Measurements from ENCODE around the gene ACSM3.

DNA sequence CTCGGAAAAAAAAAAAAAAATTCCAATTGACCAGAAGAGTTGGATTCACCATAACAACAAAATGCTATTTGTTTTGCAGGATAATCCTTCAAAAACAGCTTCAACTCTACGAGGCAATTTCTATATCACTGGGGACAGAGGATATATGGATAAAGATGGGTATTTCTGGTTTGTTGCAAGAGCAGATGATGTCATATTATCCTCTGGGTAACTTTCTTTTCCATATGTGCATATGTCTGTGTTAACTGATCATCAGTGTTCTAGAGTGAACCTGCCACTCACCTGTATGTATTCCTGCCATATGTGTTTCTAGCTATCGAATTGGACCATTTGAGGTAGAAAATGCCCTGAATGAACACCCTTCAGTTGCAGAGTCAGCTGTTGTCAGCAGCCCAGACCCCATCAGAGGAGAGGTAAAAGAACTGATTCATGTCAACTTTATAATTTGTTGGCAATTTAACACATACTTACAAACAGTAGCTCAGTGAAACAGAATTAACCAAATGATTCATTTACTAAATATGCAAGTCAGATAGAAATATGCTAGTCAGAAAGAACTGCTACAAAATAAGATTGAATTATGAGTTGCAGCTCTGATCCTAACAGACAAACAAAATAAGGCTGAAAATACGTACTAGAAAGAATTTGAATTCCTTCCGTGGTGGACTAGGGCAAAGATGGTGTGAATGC, 28.3 kb downstream of the ACSM3 start:
- TF ChIP-seq SP1 (IDR thresholded peaks at IDR 0.05) (no peak), GABPA (IDR thresholded peaks at IDR 0.05 in 1 of 2, conservative IDR thresholded peaks at IDR 0.05 in 1 of 2) (no peak), FOXA1 (IDR thresholded peaks at IDR 0.05) (no peak), HNF4G (IDR thresholded peaks at IDR 0.05) (no peak), TAF1 (conservative IDR thresholded peaks at IDR 0.05) (no peak), RAD21 (IDR thresholded peaks at IDR 0.05) (no peak)
- TF ChIP-seq, protein P1, sequence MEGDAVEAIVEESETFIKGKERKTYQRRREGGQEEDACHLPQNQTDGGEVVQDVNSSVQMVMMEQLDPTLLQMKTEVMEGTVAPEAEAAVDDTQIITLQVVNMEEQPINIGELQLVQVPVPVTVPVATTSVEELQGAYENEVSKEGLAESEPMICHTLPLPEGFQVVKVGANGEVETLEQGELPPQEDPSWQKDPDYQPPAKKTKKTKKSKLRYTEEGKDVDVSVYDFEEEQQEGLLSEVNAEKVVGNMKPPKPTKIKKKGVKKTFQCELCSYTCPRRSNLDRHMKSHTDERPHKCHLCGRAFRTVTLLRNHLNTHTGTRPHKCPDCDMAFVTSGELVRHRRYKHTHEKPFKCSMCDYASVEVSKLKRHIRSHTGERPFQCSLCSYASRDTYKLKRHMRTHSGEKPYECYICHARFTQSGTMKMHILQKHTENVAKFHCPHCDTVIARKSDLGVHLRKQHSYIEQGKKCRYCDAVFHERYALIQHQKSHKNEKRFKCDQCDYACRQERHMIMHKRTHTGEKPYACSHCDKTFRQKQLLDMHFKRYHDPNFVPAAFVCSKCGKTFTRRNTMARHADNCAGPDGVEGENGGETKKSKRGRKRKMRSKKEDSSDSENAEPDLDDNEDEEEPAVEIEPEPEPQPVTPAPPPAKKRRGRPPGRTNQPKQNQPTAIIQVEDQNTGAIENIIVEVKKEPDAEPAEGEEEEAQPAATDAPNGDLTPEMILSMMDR (IDR thresholded peaks at IDR 0.05; ENCODE audit: low read depth, low read length, missing input control): no peak
- TF ChIP-seq, protein P2, sequence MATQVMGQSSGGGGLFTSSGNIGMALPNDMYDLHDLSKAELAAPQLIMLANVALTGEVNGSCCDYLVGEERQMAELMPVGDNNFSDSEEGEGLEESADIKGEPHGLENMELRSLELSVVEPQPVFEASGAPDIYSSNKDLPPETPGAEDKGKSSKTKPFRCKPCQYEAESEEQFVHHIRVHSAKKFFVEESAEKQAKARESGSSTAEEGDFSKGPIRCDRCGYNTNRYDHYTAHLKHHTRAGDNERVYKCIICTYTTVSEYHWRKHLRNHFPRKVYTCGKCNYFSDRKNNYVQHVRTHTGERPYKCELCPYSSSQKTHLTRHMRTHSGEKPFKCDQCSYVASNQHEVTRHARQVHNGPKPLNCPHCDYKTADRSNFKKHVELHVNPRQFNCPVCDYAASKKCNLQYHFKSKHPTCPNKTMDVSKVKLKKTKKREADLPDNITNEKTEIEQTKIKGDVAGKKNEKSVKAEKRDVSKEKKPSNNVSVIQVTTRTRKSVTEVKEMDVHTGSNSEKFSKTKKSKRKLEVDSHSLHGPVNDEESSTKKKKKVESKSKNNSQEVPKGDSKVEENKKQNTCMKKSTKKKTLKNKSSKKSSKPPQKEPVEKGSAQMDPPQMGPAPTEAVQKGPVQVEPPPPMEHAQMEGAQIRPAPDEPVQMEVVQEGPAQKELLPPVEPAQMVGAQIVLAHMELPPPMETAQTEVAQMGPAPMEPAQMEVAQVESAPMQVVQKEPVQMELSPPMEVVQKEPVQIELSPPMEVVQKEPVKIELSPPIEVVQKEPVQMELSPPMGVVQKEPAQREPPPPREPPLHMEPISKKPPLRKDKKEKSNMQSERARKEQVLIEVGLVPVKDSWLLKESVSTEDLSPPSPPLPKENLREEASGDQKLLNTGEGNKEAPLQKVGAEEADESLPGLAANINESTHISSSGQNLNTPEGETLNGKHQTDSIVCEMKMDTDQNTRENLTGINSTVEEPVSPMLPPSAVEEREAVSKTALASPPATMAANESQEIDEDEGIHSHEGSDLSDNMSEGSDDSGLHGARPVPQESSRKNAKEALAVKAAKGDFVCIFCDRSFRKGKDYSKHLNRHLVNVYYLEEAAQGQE (IDR thresholded peaks at IDR 0.05): no peak
- TF ChIP-seq, protein P3, sequence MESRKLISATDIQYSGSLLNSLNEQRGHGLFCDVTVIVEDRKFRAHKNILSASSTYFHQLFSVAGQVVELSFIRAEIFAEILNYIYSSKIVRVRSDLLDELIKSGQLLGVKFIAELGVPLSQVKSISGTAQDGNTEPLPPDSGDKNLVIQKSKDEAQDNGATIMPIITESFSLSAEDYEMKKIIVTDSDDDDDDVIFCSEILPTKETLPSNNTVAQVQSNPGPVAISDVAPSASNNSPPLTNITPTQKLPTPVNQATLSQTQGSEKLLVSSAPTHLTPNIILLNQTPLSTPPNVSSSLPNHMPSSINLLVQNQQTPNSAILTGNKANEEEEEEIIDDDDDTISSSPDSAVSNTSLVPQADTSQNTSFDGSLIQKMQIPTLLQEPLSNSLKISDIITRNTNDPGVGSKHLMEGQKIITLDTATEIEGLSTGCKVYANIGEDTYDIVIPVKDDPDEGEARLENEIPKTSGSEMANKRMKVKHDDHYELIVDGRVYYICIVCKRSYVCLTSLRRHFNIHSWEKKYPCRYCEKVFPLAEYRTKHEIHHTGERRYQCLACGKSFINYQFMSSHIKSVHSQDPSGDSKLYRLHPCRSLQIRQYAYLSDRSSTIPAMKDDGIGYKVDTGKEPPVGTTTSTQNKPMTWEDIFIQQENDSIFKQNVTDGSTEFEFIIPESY (IDR thresholded peaks at IDR 0.05): no peak
